Fibroblast of lung (primary cell): Measurements from ENCODE around the gene RAB10. TPM values are rescaled to one million over a fixed set of nuclear protein-coding genes. Genes with fewer than 3 reads are reported as not detected.

ENCODE experiments used
- DNase-seq, 2 donors: peaks; one replicate each; pipeline versions ENCODE4 v3.0.0 to v3.0.0-alpha.2; 2010; ENCODE audit warnings: low read depth in 2 of 2
- H2AFZ ChIP-seq: 2 replicates; pipeline ENCODE4 v1.5.1; 2012; ENCODE audit warnings: low read length, control low read depth, inconsistent platforms
- H3K27ac ChIP-seq: 2 replicates; pipeline ENCODE4 v1.5.1; 2011; ENCODE audit warnings: low read length, control low read depth; ENCODE audit not compliant: insufficient read depth
- H3K27me3 ChIP-seq: 2 replicates; pipeline ENCODE4 v1.5.1; 2011; ENCODE audit warnings: mild to moderate bottlenecking, low read length; ENCODE audit not compliant: control insufficient read depth, insufficient read depth
- H3K36me3 ChIP-seq: 2 replicates; pipeline ENCODE4 v1.5.1; 2011; ENCODE audit warnings: low read length; ENCODE audit not compliant: control insufficient read depth, insufficient read depth
- H3K4me1 ChIP-seq: 2 replicates; pipeline ENCODE4 v1.5.1; 2011; ENCODE audit warnings: low read length; ENCODE audit not compliant: control insufficient read depth, insufficient read depth; ENCODE audit errors: extremely low read depth
- H3K4me2 ChIP-seq: 2 replicates; pipeline ENCODE4 v1.5.1; 2011; ENCODE audit warnings: low read length, control low read depth; ENCODE audit not compliant: insufficient read depth; ENCODE audit errors: extremely low read depth
- H3K4me3 ChIP-seq, 4 experiments: fragments of 200-600 bp in 1 of 4; sonication (generic) in 1 of 4; replicated peaks in 1 of 4; 2 replicates each; pipeline ENCODE4 v1.5.1; 2011 to 2016; ENCODE audit warnings: low read length in 4 of 4, low read depth in 3 of 4, mild to moderate bottlenecking in 3 of 4, control low read depth in 2 of 4, inconsistent platforms in 1 of 4, mixed read lengths in 1 of 4; ENCODE audit not compliant: insufficient read depth in 1 of 4; ENCODE audit errors: control extremely low read depth in 1 of 4
- H3K79me2 ChIP-seq: 2 replicates; pipeline ENCODE4 v1.5.1; 2012; ENCODE audit warnings: mild to moderate bottlenecking, low read length, inconsistent platforms; ENCODE audit not compliant: control insufficient read depth, insufficient read depth
- H3K9ac ChIP-seq: 2 replicates; pipeline ENCODE4 v1.5.1; 2011; ENCODE audit warnings: mild to moderate bottlenecking, low read length, control low read depth; ENCODE audit not compliant: insufficient read depth
- H3K9me3 ChIP-seq: 2 replicates; pipeline ENCODE4 v1.5.1; 2012; ENCODE audit warnings: low read depth, low read length; ENCODE audit not compliant: control insufficient read depth, insufficient read depth
- H4K20me1 ChIP-seq: 2 replicates; pipeline ENCODE4 v1.5.1; 2011; ENCODE audit warnings: low read length; ENCODE audit not compliant: control insufficient read depth, insufficient read depth; ENCODE audit errors: extremely low read depth
- CTCF ChIP-seq, 2 donors: IDR thresholded peaks in 1 of 2; conservative IDR thresholded peaks in 1 of 2; 1 replicate in 1 of 2; 2 replicates in 1 of 2; pipeline ENCODE4 v1.5.1; 2011 to 2012; ENCODE audit warnings: low read length in 2 of 2, control low read depth in 1 of 2, inconsistent platforms in 1 of 2, low read depth in 1 of 2, mild to moderate bottlenecking in 1 of 2
- EZH2 ChIP-seq: IDR thresholded peaks from 2 replicates; pipeline ENCODE4 v1.5.1; 2012; ENCODE audit warnings: low read length, control low read depth, mild to moderate bottlenecking; ENCODE audit errors: missing control alignments
- polyA plus RNA-seq, 2 donors: library from polyadenylated mRNA; depleted of rRNA in 1 of 2; stranded (reverse) in 1 of 2; unstranded in 1 of 2; fragments of >200 nt; gene quantifications; 2 replicates each; pipeline ENCODE4 v1.2.1, GENCODE V29; 2011 to 2012; ENCODE audit warnings: missing spikeins in 1 of 2
- total RNA-seq: library from RNA; depleted of rRNA; stranded (reverse); fragments of >200 nt; gene quantifications from 2 replicates; pipeline ENCODE4 v1.2.1, GENCODE V29; 2014

Gene RAB10
- total and polyA plus RNA-seq, 2 donors (not counting 1 experiment from before 2014, with no cell fraction given), result 94.1 to 253 TPM

GRCh38 chr2:26061539-26061938 is 27.7 kb downstream of the RAB10 start:
- H3K4me1 ChIP-seq, result no peaks in the 10 kb centered on the region
- H3K27ac ChIP-seq, result no peak overlapping the region
- no peaks in the 10 kb centered on the region for H3K27me3 ChIP-seq
- H2AFZ ChIP-seq, result no peak overlapping the region
- no peaks in the 10 kb centered on the region for H4K20me1 ChIP-seq
- no peak overlapping the region for H3K4me2 ChIP-seq
- H3K79me2 ChIP-seq, result peaks cover 70% of the 10 kb centered on the region
- no peak for DNase-seq
- TF ChIP-seq EZH2, result no peak
- no peak for TF ChIP-seq CTCF (conservative IDR thresholded peaks at IDR 0.05 in 1 of 2, IDR thresholded peaks at IDR 0.05 in 1 of 2; ENCODE audit: low read depth in 1 of 2, low read length in 2 of 2)
- H3K9me3 ChIP-seq, result no peaks in the 10 kb centered on the region
- H3K36me3 ChIP-seq, result no peaks in the 10 kb centered on the region
- H3K4me3 ChIP-seq, result no peak overlapping the region
- H3K9ac ChIP-seq, result no peak overlapping the region

GRCh38 chr2:26064846-26065245 is 31.0 kb downstream of the RAB10 start:
- no peaks in the 10 kb centered on the region for H4K20me1 ChIP-seq
- TF ChIP-seq CTCF (conservative IDR thresholded peaks at IDR 0.05 in 1 of 2, IDR thresholded peaks at IDR 0.05 in 1 of 2; ENCODE audit: low read depth in 1 of 2, low read length in 2 of 2) (no peak), EZH2 (no peak)

GRCh38 chr2:26067186-26067974 is 33.5 kb downstream of the RAB10 start:
- Histone ChIP-seq H3K9ac (no peak overlapping the region), H3K4me3 (no peak overlapping the region), H3K9me3 (no peaks in the 10 kb centered on the region), H3K27ac (no peak overlapping the region), H3K4me1 (peaks cover 5% of the 10 kb centered on the region), H2AFZ (no peak overlapping the region), H3K79me2 (peaks cover 64% of the 10 kb centered on the region), H3K36me3 (no peaks in the 10 kb centered on the region), H3K4me2 (no peak overlapping the region), H3K27me3 (no peaks in the 10 kb centered on the region), H4K20me1 (no peaks in the 10 kb centered on the region)
- TF ChIP-seq CTCF (conservative IDR thresholded peaks at IDR 0.05 in 1 of 2, IDR thresholded peaks at IDR 0.05 in 1 of 2; ENCODE audit: low read depth in 1 of 2, low read length in 2 of 2) (no peak), EZH2 (no peak)
- no peak for DNase-seq

More at GRCh38 chr2:26064846-26065245, 31.0 kb downstream of the RAB10 start:
- H3K9ac ChIP-seq, result no peak overlapping the region
- H3K9me3 ChIP-seq, result no peaks in the 10 kb centered on the region
- DNase-seq, result no peak
- H3K4me1 ChIP-seq, result peaks cover 5% of the 10 kb centered on the region
- no peaks in the 10 kb centered on the region for H3K36me3 ChIP-seq
- H3K27ac ChIP-seq, result no peak overlapping the region
- no peak overlapping the region for H3K4me2 ChIP-seq
- no peaks in the 10 kb centered on the region for H3K27me3 ChIP-seq
- H2AFZ ChIP-seq, result no peak overlapping the region
- no peak overlapping the region for H3K4me3 ChIP-seq
- peaks cover 59% of the 10 kb centered on the region for H3K79me2 ChIP-seq
